GM19397 (cell line): ENCODE data around the gene TBC1D23.
"Not testable (repeated sequence)": the region's sequence is repeated elsewhere in the genome, so short reads cannot be mapped to it uniquely, and the experiment has no call there.

ENCODE experiments used
- ATAC-seq: cut with Tn5 transposase; IDR thresholded peaks from one replicate; pipeline ENCODE4 v1.9.1; 2021; ENCODE audit warnings: mild to moderate bottlenecking, moderate library complexity; ENCODE audit not compliant: unreplicated experiment

TBC1D23 gene

DNA sequence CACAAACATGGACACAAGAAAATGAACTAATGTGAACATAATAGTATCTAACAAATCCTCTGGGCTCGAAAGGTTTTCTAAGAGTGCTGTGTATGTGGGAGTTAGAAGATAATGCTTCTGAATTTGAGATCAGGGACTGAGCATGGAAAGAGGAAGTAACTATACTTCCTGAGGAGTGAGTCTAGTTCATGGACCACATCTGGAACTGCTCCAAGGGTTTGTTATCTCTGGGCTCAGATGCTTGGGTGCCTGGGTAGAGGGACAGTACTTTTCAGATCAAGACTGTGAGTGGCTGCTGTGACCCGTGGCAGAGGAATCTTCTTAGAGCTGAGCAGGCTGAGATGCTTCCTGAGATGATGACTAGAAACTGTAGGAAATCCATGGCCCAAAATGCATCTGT is 28.5 kb downstream of the TBC1D23 start:
- ATAC-seq = no peak

DNA sequence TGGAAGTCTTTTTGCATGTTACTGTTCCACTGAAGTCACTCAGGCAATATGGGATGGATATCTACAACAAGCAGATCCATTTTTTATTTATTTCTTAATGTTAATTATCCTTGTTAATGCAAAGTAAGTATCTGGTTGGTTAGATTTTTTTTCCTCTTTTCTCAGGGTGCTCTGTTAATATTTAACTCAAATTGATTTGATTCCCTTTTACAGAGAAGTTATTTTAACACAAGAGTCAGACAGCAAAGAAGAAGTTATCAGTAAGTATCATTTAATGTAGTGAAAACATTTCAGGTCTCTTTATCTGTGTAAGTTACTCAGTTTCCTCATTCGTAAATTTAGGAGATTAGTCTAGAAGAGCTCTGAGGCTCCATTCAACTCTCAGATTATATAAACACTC is 34.3 kb downstream of the TBC1D23 start:
- ATAC-seq = no peak

DNA sequence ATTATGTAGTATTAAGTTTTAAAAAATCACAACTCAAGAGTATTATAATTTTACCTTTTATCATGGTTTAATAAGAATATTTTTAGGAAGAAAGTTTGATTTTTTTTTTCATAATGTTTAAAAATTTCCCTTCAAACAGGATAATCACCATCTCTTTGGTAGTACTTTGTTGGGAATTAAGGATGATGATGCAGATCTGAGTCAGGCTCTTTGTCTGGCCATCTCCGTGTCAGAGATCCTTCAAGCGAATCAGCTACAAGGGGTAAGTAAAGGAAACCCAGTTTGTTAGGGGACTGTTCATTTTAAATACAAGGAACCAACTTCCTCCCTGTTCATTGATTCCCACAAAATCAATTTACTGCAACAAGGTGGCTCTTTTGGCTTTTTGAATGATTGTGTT is 37.0 kb downstream of the TBC1D23 start:
- no peak for ATAC-seq

DNA sequence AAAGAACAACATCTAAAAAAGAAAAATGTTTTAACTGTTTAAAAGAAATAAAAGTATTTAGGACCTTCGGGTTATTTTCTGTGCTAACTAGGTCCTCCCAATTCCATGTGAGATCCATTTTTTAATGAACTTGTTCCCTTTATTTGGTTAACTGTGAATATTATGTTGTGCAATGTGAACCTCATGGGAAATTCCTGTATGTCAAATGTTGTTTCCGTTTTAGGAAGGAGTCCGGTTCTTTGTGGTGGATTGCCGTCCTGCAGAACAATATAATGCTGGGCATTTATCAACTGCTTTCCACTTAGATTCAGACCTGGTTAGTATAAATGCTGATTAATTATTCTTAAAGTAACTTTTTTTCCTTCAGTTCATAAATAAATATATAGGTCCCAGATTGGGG is 38.2 kb downstream of the TBC1D23 start:
- no peak for ATAC-seq

DNA sequence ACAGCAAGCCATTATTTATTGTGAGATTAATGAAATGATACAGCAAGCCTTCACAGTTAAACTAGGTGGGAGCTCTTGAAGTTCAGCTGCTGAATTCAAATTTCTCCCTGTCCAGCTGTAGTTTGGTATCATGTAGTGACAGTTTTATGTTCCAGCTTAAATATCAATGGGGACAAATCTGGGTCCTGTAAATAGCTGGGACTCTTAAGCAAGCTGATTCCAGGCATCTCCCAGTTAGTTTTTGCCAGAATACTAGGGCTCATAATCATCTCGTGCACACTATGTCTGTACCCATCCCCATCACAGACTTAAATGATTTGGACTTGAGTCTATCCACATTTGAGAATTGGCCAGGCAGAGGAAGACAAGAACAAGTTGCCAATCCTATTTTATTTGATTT is 45.9 kb downstream of the TBC1D23 start:
- ATAC-seq = no peak

DNA sequence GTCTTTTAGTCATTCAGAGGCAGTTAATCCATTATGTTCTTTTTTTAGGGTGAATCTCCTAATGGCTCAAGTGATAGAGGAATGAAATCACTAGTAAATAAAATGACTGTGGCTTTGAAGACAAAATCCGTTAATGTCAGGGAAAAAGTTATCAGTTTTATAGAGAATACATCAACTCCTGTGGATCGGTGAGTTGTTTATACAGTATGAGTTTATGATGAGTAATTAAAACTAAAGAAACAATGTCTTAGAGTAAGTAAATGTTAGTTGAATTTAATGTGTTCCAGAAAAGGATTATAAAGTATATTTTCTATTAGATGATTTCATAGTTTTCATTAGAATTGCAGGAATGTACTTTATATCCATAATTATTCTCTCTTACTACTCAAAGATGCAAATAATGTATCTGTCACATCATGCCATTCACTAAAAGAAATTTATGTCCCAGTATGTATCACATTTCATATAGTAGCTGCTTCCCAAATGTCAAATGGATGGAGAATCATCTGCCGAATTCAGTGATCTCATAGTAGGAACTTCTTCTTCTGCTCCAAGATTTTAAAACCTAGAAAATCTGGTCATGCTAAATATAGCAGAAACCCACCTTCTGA is 49.7 kb downstream of the TBC1D23 start:
- no peak for ATAC-seq

DNA sequence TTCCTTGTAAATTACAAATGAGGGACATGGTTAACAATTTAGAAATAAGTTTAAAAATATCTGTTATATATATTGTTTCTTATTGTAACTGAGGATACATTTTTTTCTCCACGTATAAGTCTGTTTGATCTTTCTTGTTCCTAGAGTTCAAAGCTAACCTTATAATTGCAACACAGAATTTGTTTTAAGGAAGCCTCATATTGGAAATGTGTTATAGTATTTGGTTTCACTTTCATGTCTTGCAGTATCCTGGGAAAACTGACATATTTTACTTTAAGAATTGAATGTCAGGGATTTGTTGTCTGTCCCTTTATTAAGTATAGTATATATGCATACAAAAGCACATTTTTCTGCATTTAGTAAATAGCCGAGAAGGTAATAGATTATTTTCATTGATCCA is 50.2 kb downstream of the TBC1D23 start:
- no peak for ATAC-seq

DNA sequence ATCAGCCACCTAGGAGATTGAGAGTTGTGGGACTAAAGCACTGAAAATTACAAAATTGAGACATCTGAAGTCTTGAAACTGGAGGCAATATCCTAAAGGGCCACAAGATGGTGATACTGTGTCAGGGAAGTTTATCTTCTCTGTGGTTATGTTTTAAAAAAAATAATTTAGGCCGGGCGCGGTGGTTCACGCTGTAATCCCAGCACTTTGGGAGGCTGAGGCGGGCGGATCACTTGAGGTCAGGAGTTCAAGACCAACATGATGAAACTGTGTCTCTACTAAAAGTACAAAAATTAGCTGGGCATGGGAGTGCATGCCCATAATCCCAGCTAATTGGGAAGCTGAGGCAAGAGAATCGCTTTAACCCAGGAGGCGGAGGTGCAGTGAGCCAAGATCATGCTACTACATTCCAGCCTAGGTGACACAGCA is 55.9 kb downstream of the TBC1D23 start:
- peak; percentile 78 for ATAC-seq

DNA sequence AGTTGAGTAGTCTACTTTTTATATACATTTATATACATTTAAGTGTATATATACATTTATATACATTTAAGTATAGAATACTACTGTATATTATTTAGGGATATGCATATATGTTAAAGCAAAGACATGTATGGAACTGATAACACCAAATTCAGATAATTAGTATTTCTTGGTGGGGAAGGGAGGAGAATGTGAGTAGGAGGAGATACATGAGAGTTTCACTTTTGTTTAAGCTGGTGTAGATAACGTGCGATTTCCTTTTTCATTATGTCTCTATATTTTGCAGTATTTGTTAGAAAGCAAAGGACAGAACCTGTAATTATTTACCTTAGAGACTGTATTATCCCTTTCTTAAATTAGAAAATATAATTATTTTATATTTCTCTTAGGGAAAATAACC is 57.1 kb downstream of the TBC1D23 start:
- ATAC-seq = no peak

DNA sequence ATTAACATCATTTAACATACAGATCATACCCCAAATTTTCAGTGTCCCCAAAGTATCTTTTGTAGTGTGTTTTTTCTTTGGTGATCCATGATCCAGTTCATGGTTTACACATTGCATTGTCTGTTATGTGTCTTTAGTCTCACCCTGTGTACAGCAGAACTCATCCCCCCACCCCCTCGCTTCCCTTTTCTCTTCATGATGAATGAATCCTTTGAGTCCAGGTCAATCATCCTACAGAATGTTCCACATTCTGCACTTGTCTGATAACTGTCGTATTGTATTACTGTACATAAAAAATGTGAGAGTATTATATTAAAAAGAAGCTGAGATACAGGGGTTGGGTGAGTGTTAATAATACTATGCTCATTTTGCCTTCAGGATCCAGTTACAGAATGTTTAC is 59.2 kb downstream of the TBC1D23 start:
- ATAC-seq = no peak

DNA sequence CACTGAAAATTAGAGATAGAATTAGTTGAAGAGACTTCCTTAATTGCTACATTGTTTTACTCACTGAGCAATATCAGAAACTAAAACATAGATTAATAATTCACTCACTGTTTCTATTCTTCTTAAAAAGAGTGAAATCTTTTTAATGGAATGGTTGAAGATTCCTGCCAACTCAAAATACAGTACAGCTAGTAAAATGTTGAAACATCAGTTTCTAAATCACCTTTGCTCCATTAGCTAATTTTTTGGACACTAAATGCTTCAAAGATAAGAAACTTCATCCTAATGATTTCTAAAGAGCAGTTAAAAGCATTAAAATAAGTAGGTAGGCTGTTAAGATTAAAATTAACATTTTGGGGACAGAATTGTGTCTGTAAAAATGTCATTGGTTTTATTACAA is 63.3 kb downstream of the TBC1D23 start:
- no peak for ATAC-seq

DNA sequence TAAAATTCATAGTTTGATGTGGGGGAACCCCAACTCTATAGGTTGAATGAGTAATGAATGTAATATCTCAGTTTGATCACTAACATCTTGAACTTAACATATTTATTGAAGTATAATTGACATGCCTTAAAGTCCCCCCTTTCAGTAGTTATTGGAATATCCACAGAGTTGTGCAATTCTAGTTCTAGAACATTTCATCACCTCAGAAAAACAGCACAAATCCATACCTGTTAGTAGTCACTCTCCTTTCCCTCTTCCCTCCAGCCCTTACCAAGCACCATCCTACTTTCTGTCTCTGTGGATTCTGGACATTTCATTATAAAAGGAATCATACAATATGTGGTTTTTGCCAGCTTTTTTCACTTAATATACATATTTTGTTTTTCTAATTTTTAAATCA is 65.0 kb downstream of the TBC1D23 start:
- no peak for ATAC-seq

DNA sequence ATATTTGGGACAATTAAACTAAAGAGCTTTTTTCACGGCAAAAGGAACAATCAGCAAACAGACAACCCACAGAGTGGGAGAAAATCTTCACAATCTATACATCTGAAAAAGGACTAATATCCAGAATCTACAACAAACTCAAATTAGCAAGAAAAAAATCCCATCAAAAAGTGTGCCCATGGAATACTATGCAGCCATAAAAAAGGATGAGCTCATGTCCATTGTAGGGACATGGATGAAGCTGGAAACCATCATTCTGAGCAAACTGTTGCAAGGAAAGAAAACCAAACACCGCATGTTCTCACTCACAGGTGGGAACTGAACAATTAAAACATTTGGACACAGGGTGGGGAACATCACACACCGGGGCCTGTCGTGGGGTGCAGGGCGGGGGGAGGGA is 66.6 kb downstream of the TBC1D23 start:
- ATAC-seq = not testable (repeated sequence)

DNA sequence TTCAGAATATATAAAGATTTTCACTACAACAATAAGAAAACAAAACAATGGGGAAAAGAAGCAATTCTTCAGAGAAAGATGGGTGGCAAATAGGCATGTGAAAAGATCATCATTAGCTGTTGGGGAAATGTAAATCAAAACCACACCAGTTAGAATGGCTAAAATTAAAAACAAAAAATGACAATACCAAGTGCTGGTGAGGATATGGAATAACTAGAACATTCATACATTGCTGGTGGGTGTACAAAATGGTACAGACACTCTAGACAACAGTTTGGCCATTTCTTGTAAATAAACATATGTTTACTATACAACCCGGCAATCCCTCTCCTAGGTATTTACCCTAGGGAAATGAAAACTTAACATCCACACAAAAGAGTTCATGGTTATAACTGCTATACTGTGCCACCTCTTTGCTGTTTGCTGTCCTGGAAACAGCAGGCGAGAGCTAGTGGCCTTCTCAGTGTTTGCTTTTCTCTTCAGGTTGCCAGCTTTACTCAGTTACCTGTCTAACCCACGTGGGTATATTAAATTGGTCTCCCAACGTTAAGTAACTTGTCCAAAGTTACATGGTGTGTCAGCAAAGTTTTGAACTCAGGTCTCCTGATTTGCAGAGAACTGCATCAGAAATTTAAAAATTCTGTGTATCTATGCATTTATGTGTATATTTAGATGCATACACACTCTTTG is 69.2 kb downstream of the TBC1D23 start:
- ATAC-seq = no peak

DNA sequence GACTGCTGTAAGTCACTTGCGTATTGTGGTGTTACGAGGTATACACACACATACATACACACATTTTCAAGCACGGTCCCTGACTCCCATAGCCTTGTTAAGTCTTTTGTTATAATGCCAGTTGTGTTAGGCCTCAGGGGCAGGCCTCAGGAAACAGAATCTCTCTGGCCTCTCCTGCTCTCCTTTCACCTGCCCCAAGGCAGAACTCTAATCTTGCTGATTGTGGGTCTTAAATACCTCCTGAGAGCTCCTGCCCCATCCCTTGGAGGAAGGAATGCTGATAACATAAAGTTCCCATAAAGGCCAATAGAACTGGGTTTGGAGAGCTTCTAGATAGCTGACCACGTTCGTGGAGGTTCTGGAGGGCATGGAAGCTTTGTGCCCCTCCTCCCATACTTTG is 69.9 kb downstream of the TBC1D23 start:
- ATAC-seq = no peak

DNA sequence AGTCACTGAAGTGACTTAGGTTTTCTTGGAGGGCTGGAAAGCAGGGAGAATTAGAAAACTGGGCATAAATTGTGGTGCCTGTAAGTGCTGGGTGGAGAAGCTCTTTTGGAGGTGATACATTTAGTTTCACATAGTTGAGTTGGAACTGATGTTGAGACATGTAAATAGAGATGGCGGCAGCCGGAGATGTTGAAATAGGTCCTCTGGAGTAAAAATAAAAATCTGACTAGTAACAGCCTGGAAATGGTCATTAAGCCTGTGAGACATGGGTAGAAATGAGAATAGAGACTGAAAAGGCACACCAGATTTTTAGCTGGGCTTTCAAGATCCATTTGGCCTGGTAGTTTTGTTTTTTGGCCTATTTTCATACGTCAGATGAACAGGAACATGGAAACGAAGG is 70.9 kb downstream of the TBC1D23 start:
- ATAC-seq = no peak

DNA sequence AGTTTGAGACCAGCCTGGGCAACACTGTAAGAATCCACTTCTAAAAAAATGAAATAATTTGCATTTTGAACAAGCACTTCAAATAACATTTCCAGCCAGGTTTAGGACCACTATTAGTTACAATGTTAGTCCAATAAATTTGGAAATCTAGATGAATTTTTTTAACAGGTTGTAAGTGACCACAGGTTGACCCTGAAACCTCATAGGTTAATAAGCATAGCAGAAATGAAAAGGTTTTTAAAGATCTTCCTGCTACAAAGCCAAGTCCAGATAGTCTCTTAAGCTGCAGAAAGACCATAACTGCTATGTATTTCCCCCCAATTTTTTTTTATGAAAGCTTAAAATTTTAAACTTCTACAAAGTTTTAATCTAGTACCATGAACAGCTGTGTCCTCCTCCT is 72.3 kb downstream of the TBC1D23 start:
- no peak for ATAC-seq

DNA sequence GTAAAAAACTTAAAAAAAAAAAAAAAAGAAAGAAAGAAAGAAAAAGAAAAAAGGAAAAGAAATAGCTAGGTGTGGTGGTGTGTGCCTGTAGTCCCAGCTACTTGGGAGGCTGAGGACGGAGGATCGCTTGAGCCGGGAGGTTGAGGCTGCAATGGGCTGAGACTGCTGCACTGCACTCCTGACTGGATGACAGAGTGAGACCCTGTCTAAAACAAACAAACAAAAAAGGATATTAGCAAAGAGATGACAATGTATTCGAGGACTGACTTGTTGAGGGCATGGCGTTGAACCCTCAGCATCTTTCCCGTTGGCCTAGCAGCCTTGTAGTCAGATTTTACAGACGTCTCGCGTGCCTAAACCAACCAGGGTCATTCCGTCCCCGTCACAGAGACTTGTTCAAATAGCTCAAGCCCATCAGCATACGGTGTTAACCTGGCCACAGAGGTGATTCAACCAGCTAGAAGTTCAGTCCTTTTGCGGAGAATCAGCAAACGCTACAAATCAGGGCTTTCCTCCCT is 73.2 kb downstream of the TBC1D23 start:
- peak; percentile 25 for ATAC-seq

DNA sequence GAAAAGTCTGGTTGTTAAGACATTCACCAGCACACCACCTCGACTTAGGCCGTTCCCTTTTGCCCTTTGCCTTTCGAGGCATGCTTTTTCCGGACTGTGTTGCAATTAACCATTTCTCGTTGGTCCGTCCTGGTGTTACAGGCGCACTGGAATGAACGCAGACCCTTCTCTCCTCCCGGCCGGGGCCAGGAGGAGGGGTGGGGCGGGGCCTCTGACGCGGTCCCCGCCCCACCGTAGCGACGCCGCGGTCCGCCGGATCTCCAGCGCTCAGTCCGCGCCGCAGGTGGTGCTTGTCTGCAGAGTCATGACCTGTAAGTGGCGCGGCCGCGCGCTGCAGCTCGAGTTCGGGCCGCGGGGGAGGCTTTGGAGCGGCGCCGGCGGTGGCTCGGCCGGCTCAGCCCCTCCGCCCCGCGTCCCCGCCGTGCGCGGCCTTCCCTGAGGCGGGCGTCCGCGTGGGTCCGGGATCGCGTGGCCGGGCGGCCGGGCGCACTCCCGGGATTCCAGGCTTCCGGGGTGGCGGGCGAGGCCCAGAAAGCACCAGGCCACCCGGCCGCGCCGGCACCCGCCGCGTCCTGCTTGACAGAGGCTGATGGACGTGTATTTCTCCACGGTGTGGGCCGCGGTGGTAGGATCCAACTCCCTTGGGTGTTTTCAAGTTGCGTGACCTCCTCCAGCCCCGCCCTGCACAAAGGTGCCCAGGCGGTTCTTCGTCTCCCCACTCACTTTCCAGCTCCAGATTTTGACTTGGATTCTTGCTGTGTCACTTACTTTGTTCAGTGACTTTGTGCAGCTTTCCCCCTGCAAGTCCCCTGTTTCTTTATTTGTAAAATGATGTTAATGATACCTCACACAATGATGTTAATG is 73.9 kb downstream of the TBC1D23 start, which contains the start of gene NIT2:
NIT2 (plus strand) TSS at position 270 of the 864 bp plus-strand sequence; CDS start at position 305, 35 bp downstream.
- peak; percentile 97 for ATAC-seq

DNA sequence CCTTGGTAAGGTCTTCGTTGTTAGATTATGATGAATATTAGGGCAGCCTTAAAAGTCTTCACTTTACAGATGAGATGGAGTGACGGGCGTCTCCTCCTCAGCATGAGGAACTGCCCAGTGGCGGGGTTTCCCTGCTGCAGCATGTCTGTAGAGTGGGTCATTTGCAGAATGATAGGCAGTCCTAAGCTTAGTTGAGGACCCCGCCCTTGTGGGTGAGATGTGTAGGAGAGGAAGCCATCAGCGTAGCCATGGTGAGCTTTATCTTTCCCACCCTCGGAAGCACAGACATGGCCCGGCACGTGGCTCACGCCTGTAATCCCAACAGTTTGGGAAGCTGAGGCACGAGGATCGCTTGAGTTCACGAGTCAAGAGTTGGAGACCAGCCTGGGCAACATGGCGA is 74.6 kb downstream of the TBC1D23 start:
- ATAC-seq = no peak

DNA sequence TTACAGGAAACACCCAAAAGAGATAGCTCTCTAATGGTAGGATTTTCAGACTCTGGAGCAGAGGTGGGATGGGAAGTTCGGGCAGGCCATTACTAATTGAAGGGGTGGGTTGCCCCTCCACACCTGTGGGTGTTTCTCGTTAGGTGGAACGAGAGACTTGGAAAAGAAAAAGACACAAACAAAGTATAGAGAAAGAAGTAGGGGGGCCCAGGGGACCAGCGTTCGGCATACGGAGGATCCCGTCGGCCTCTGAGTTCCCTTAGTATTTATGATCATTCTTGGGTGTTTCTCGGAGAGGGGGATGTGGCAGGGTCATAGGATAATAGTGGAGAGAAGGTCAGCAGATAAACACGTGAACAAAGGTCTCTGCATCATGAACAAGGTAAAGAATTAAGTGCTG is 75.4 kb downstream of the TBC1D23 start:
- not testable (repeated sequence) for ATAC-seq

DNA sequence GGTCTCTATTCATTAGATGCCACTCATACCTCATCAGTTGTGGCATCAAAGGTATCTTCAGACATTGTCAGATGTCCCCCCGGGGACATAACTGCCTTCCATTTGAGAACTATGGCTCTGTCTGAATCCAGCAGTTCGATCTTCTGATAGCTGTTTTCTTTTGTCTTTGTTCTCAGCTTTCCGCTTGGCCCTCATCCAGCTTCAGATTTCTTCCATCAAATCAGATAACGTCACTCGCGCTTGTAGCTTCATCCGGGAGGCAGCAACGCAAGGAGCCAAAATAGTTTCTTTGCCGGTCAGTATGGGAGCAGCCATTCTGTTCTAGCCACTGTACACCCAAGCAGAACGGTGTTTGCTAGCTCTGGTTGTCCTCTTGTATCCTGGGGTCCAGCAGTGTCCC is 78.1 kb downstream of the TBC1D23 start:
- ATAC-seq = no peak
